Effector memory CD8-positive, alpha-beta T cell (primary cell): ENCODE results near the gene MRPS7.

ENCODE experiments used
- ATAC-seq: fragments of 150-1000 bp; cut with Tn5 transposase; replicated peaks from 2 replicates; pipeline ENCODE4 v1.10.0; 2021; ENCODE audit warnings: mild to moderate bottlenecking, moderate library complexity
- DNase-seq, 3 experiments: peaks; one replicate each; pipeline ENCODE4 v3.0.0; 2021
- H3K27ac Mint-ChIP-seq, 2 donors: one replicate each; pipeline ENCODE4 v1.8.0; 2022; ENCODE audit warnings: mild to moderate bottlenecking in 2 of 2, mixed read lengths in 2 of 2, moderate library complexity in 2 of 2
- H3K27me3 Mint-ChIP-seq, 2 donors: one replicate each; pipeline ENCODE4 v1.8.0; 2022; ENCODE audit warnings: mixed read lengths in 2 of 2
- H3K36me3 Mint-ChIP-seq: one replicate; pipeline ENCODE4 v1.8.0; 2022; ENCODE audit warnings: mild to moderate bottlenecking, moderate library complexity, mixed read lengths; ENCODE audit not compliant: insufficient read depth
- H3K4me1 Mint-ChIP-seq, 2 donors: one replicate each; pipeline ENCODE4 v1.8.0; 2022; ENCODE audit warnings: low read depth in 2 of 2, mixed read lengths in 2 of 2
- H3K4me3 Mint-ChIP-seq, 2 donors: one replicate each; pipeline ENCODE4 v1.8.0; 2022; ENCODE audit warnings: mild to moderate bottlenecking in 2 of 2, mixed read lengths in 2 of 2, moderate library complexity in 2 of 2
- H3K9me3 Mint-ChIP-seq, 2 donors: one replicate each; pipeline ENCODE4 v1.8.0; 2022; ENCODE audit warnings: mixed read lengths in 2 of 2

The MRPS7 gene

GRCh38 chr17:75315541-75316243, 54.0 kb downstream of the MRPS7 start:
- Mint-ChIP-seq H3K4me1 (peaks cover 0 to 4% of the 10 kb centered on the region in 2 donors), H3K4me3 (no peak overlapping the region), H3K27me3 (no peaks in the 10 kb centered on the region), H3K9me3 (no peaks in the 10 kb centered on the region), H3K36me3 (peaks cover 44% of the 10 kb centered on the region), H3K27ac (peak overlapping the region in 1 of 2 donors; percentile 60)
- no peak for ATAC-seq
- DNase-seq, result no peak
